Measurements from ENCODE around the gene RESP18. TPM values are rescaled to one million over a fixed set of nuclear protein-coding genes. Genes with fewer than 3 reads are reported as not detected.

The RESP18 gene
- total RNA-seq, 2 donors from 2014 or later: not detected

GRCh38 chr2:219308142-219309101 is 24.1 kb downstream of the RESP18 start:
- TF ChIP-seq CTCF (IDR thresholded peaks at IDR 0.05): no peak
- Histone ChIP-seq H3K4me3 (no peak overlapping the region), H3K9me3 (no peaks in the 10 kb centered on the region), H3K36me3 (no peaks in the 10 kb centered on the region), H3K27me3 (peaks cover 11 to 19% of the 10 kb centered on the region in 2 donors), H3K27ac (no peak overlapping the region), H3K4me1 (peaks cover 0 to 6% of the 10 kb centered on the region in 2 donors)
- DNase-seq (ENCODE audit: low spot score): no peak

- peaks cover 11 to 19% of the 10 kb centered on the region in 2 donors for H3K27me3 ChIP-seq
- H3K4me1 ChIP-seq: peaks cover 0 to 6% of the 10 kb centered on the region in 2 donors
- TF ChIP-seq CTCF (IDR thresholded peaks at IDR 0.05): no peak
- no peak overlapping the region for H3K27ac ChIP-seq
- no peaks in the 10 kb centered on the region for H3K36me3 ChIP-seq
- no peak overlapping the region for H3K4me3 ChIP-seq
- DNase-seq (ENCODE audit: low spot score): no peak
- H3K9me3 ChIP-seq: no peaks in the 10 kb centered on the region
These were observed 26.5 kb downstream of the RESP18 start for GRCh38 chr2:219306047-219306446.

GRCh38 chr2:219304223-219304622 is 28.3 kb downstream of the RESP18 start:
- Histone ChIP-seq H3K4me1 (peaks cover 0 to 6% of the 10 kb centered on the region in 2 donors), H3K27me3 (peaks cover 5 to 10% of the 10 kb centered on the region in 2 donors), H3K4me3 (no peak overlapping the region), H3K36me3 (no peaks in the 10 kb centered on the region), H3K9me3 (no peaks in the 10 kb centered on the region), H3K27ac (no peak overlapping the region)
- no peak for TF ChIP-seq CTCF (IDR thresholded peaks at IDR 0.05)
- DNase-seq (ENCODE audit: low spot score): no peak

GRCh38 chr2:219302412-219302968 is 30.1 kb downstream of the RESP18 start:
- no peak overlapping the region for H3K4me3 ChIP-seq
- no peak for TF ChIP-seq CTCF (IDR thresholded peaks at IDR 0.05)
- H3K4me1 ChIP-seq: peaks cover 0 to 7% of the 10 kb centered on the region in 2 donors
- H3K9me3 ChIP-seq: no peaks in the 10 kb centered on the region
- H3K36me3 ChIP-seq: no peaks in the 10 kb centered on the region
- no peak for DNase-seq (ENCODE audit: low spot score)
- H3K27ac ChIP-seq: no peak overlapping the region
- H3K27me3 ChIP-seq: no peaks in the 10 kb centered on the region

- Histone ChIP-seq H3K27me3 (no peaks in the 10 kb centered on the region), H3K27ac (no peak overlapping the region), H3K4me3 (no peak overlapping the region), H3K36me3 (no peaks in the 10 kb centered on the region), H3K9me3 (no peaks in the 10 kb centered on the region), H3K4me1 (peaks cover 0 to 11% of the 10 kb centered on the region in 2 donors)
- no peak for TF ChIP-seq CTCF (IDR thresholded peaks at IDR 0.05)
- DNase-seq (ENCODE audit: low spot score): no peak
These were observed 32.5 kb downstream of the RESP18 start for GRCh38 chr2:219300022-219300421.
